Stimulated activated CD4-positive, alpha-beta T cell treated with anti-CD3 and anti-CD28 coated beads, TNF-alpha, amount 100 ng/mL, for 48 hours (primary cell): ENCODE data around the gene CSNK1D.

Source experiments
- DNase-seq, 3 donors: peaks; one replicate each; pipeline ENCODE4 v3.0.0-alpha.2; 2020; ENCODE audit warnings: low read depth in 3 of 3

CSNK1D gene

GRCh38 chr17:82273327-82274133 lies at the start of gene CSNK1D:
Gene CSNK1D (minus strand): TSS chr17:82273700. CDS start chr17:82273381, 319 bp downstream.
- DNase-seq = peak; percentile 82 to 93 (median 87)

- DNase-seq = no peak
Measured at GRCh38 chr17:82322526-82323453, 49.3 kb upstream of the CSNK1D start.

DNA sequence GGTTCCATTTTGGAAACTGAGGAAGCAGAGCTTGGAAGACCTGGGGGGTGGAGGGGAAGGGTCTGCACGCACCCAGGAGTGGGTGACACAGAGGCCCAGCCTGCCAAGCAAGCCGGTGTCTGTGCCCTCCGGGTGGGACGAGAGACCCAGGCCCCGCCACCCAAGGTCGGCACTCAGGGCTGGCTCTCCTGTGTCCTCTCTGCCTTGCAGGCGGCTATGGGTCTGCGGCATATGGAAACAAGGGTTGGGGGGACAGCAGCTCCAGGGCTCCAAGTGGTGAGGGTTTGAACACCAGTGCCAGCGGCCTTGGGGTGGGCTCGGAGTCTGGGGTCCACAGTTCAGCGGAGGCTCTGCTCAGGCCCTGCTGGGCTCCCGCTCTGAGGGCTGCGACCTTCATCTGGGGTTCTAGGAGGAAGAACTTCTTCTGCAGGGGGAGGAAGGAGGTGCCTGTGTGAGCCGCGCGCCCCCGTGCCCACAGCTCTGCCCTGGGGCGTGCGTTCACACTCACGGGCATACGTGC lies 48.5 kb upstream of the CSNK1D start:
- DNase-seq = no peak

- peak; percentile 61 to 70 (median 61) for DNase-seq
Measured at GRCh38 chr17:82320956-82321927, 47.7 kb upstream of the CSNK1D start.

- DNase-seq = no peak
Measured at GRCh38 chr17:82320140-82320840, 46.8 kb upstream of the CSNK1D start.

GRCh38 chr17:82319619-82320062 lies 46.1 kb upstream of the CSNK1D start:
- no peak for DNase-seq

GRCh38 chr17:82318772-82319606 lies 45.5 kb upstream of the CSNK1D start:
- DNase-seq = no peak

- no peak for DNase-seq
Measured at GRCh38 chr17:82318169-82318498, 44.6 kb upstream of the CSNK1D start.

- peak in 1 of 3 donors; percentile 67 for DNase-seq
Measured at GRCh38 chr17:82317394-82318168, 44.1 kb upstream of the CSNK1D start, which contains the start of gene CD7. Gene CD7 (minus strand): TSS chr17:82317608. CDS start chr17:82317495, 113 bp downstream.

GRCh38 chr17:82316651-82317393 lies 43.3 kb upstream of the CSNK1D start:
- DNase-seq = no peak

GRCh38 chr17:82315703-82316358 lies 42.3 kb upstream of the CSNK1D start:
- peak in 1 of 3 donors; percentile 45 for DNase-seq

GRCh38 chr17:82314727-82315605 lies 41.5 kb upstream of the CSNK1D start:
- DNase-seq = no peak

- DNase-seq = no peak
Measured at GRCh38 chr17:82314012-82314726, 40.7 kb upstream of the CSNK1D start.

- DNase-seq = no peak
Measured at GRCh38 chr17:82313195-82314011, 39.9 kb upstream of the CSNK1D start.

- DNase-seq = no peak
Measured at GRCh38 chr17:82311971-82312370, 38.5 kb upstream of the CSNK1D start.
